GM13977 (cell line): Measurements from ENCODE around the gene TTYH1.
A peak's percentile ranks its signal among the peaks of the same experiment; 100 is the strongest.

Experiments
- DNase-seq: peaks from one replicate; pipeline ENCODE4 v3.0.0; 2012; ENCODE audit warnings: low spot score
- CTCF ChIP-seq: IDR thresholded peaks from 2 replicates; pipeline ENCODE4 v1.5.1; 2012; ENCODE audit warnings: mild to moderate bottlenecking, control low read depth; ENCODE audit not compliant: insufficient read depth; ENCODE audit errors: extremely low read depth, missing control alignments
- in situ Hi-C: fragments of 300-500 bp; cut with MboI; formaldehyde crosslinking; loops from one replicate; pipeline ENCODE4 v1.12.0; 2022; ENCODE audit warnings: low sequenced_read_pairs, low pct_unique_long_range_greater_than_20kb, mixed read lengths, inconsistent platforms; ENCODE audit not compliant: unreplicated experiment

TTYH1 gene

GRCh38 chr19:54477650-54478049 is 62.4 kb downstream of the TTYH1 start:
- DNase-seq, result no peak
- no peak for TF ChIP-seq CTCF
- in situ Hi-C loops, result loop anchor here (25.0 kb wide), 1 partner anchor 435 kb away; the partner anchor contains the start of gene NCR1

GRCh38 chr19:54478677-54479266 is 63.5 kb downstream of the TTYH1 start:
- peak; percentile 62 for DNase-seq
- peak; percentile 72 for TF ChIP-seq CTCF
- in situ Hi-C loops, result loop anchor here (25.0 kb wide), 1 partner anchor 434 kb away; the partner anchor contains the start of gene NCR1

DNA sequence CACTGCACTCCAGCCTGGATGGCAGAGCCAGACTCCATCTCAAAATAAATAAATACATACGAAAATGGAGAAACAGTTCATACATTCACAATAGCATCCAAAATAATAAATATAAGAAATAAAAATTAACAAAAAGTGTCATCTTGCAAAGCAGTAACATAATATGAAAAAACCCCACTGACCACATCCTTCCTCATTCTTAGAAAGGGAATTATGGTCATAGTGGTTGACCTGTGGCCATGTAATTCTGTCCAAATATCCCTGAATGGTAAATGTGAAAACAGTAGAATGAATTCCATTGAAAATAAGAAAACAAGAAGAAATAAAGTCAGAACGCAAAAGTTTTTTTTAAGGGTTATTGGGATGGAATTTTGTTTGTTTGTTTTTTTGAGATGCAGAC is 64.8 kb downstream of the TTYH1 start:
- no peak for TF ChIP-seq CTCF
- no peak for DNase-seq
- in situ Hi-C loops, result loop anchor here (10.0 to 25.0 kb wide), 2 partner anchors 175 to 432 kb away; partner anchors contain the start of gene NCR1

- in situ Hi-C loops, result loop anchor here (10.0 to 25.0 kb wide), 2 partner anchors 173 to 431 kb away; partner anchors contain the start of gene NCR1
- peak; percentile 66 for DNase-seq
- TF ChIP-seq CTCF, result peak; percentile 78
Measured at GRCh38 chr19:54481326-54481930, 66.2 kb downstream of the TTYH1 start.

GRCh38 chr19:54482889-54483288 is 67.6 kb downstream of the TTYH1 start:
- DNase-seq, result no peak
- TF ChIP-seq CTCF, result no peak
- in situ Hi-C loops, result loop anchor here (10.0 to 25.0 kb wide), 2 partner anchors 172 to 429 kb away; partner anchors contain the start of gene NCR1

DNA sequence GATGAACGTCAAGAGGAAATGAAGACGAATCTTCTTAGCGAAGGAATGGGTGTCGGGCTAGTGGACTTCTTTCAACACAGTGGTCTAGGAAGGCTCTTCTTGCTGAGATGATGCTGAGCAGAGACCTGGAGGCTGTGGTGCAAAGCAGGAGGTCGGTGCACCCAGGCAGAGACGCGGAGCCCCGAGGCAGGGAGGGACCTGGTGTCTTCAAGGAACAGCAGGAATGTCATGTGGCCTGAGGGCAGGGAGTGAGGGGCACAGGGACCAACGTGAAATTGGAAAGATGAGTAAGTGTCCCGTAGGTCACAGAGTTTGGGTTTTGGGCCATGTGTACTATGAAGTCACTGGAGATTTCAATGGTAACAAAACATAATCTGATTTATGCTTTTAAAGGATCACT is 69.2 kb downstream of the TTYH1 start:
- in situ Hi-C loops, result loop anchor here (10.0 to 25.0 kb wide), 2 partner anchors 170 to 428 kb away; partner anchors contain the start of gene NCR1
- DNase-seq, result no peak
- TF ChIP-seq CTCF, result no peak
